GM12878 (cell line): ENCODE measurements around the gene PSMA2. TPM values are rescaled to one million over a fixed set of nuclear protein-coding genes. Genes with fewer than 3 reads are reported as not detected.

Experiments
- ATAC-seq: fragments of 200-7000 bp; cut with Tn5 transposase; 3 replicates; pipeline ENCODE4 v1.9.1; 2020; ENCODE audit warnings: mild to moderate bottlenecking, moderate library complexity
- BruUV-seq: library from RNA; stranded (reverse); fragments of 400-500 nt; replicated peaks from 2 replicates; lab custom pipeline; 2021; lab: Mats Ljungman, UMichigan
- CTCF ChIA-PET: fragments of 300-600 bp; sonication (Branson Sonifier 250); formaldehyde crosslinking; extraction: SDS; loops from one replicate; lab custom pipeline; 2021; ENCODE audit warnings: inconsistent platforms; lab: Yijun Ruan, JAX
- POLR2A ChIA-PET: fragments of 350-600 bp; formaldehyde crosslinking; extraction: SDS; loops from one replicate; lab custom pipeline; 2021; ENCODE audit warnings: inconsistent platforms; lab: Charles Lee
- RAD21 ChIA-PET: fragments of 300-600 bp; sonication (Branson Sonifier 250); formaldehyde crosslinking; loops from one replicate; lab custom pipeline; 2023; ENCODE audit warnings: antibody characterized with exemption; ENCODE audit not compliant: unreplicated experiment; lab: Charles Lee
- SMC1A ChIA-PET: fragments of 300-600 bp; sonication (Branson Sonifier 250); formaldehyde crosslinking; loops from one replicate; lab custom pipeline; 2023; ENCODE audit not compliant: unreplicated experiment, uncharacterized antibody; lab: Charles Lee
- DNase-seq: peaks from one replicate; pipeline ENCODE4 v3.0.0-alpha.2; 2011; ENCODE audit warnings: low read depth, low spot score
- FAIRE-seq: peaks from 3 replicates; lab custom pipeline; 2011; peaks lifted over from hg19 to GRCh38; lab: Jason Lieb, UNC
- H2AFZ ChIP-seq: 2 replicates; pipeline ENCODE4 v1.6.0; 2011; ENCODE audit warnings: low read depth, low read length, control low read depth; ENCODE audit not compliant: control insufficient read depth
- H3K27ac ChIP-seq: 2 replicates; pipeline ENCODE4 v1.5.1; 2011; ENCODE audit warnings: control low read depth; ENCODE audit not compliant: control insufficient read depth, insufficient read depth
- H3K27me3 ChIP-seq, 2 experiments: replicated peaks in 1 of 2; 2 replicates each; pipeline versions ENCODE4 v1.6.0 to v1.6.1; 2011; ENCODE audit warnings: low read length in 1 of 2; ENCODE audit not compliant: control insufficient read depth in 2 of 2, insufficient read depth in 2 of 2
- H3K36me3 ChIP-seq, 2 experiments: 2 replicates each; pipeline ENCODE4 v1.5.1; 2011; ENCODE audit warnings: low read length in 1 of 2; ENCODE audit not compliant: control insufficient read depth in 2 of 2, insufficient read depth in 2 of 2
- H3K4me1 ChIP-seq: 2 replicates; pipeline ENCODE4 v1.6.1; 2011; ENCODE audit warnings: mild to moderate bottlenecking, low read length, moderate library complexity, mixed read lengths; ENCODE audit not compliant: control insufficient read depth, insufficient read depth
- H3K4me2 ChIP-seq: 2 replicates; pipeline ENCODE4 v1.6.0; 2011; ENCODE audit warnings: control low read depth; ENCODE audit not compliant: control insufficient read depth, insufficient read depth
- H3K4me3 ChIP-seq: fragments of 200-600 bp; sonication (generic); 2 replicates; pipeline ENCODE4 v1.5.1; 2016
- H3K79me2 ChIP-seq: 2 replicates; pipeline ENCODE4 v1.6.0; 2011; ENCODE audit warnings: low read length; ENCODE audit not compliant: control insufficient read depth, insufficient read depth
- H3K9ac ChIP-seq: 2 replicates; pipeline ENCODE4 v1.8.0; 2011; ENCODE audit warnings: low read length, control low read depth, mixed read lengths; ENCODE audit not compliant: control insufficient read depth, insufficient read depth
- H3K9me3 ChIP-seq: replicated peaks from 3 replicates; pipeline ENCODE4 v1.5.1; 2011; ENCODE audit warnings: mild to moderate bottlenecking, low read length; ENCODE audit not compliant: control insufficient read depth, insufficient read depth
- H4K20me1 ChIP-seq: 2 replicates; pipeline ENCODE4 v1.6.0; 2011; ENCODE audit not compliant: control insufficient read depth, insufficient read depth
- ATF7 ChIP-seq: fragments of 450-650 bp; IDR thresholded peaks from 2 replicates; pipeline ENCODE4 v1.6.1; 2016; ENCODE audit warnings: low read depth, mild to moderate bottlenecking
- CREB1 ChIP-seq: IDR thresholded peaks from 2 replicates; pipeline ENCODE4 v1.6.1; 2012; ENCODE audit warnings: low read depth, mild to moderate bottlenecking, inconsistent platforms
- LARP7 ChIP-seq: fragments of 450-650 bp; IDR thresholded peaks from 2 replicates; pipeline ENCODE4 v1.6.1; 2017; ENCODE audit warnings: mild to moderate bottlenecking
- NFYB ChIP-seq: IDR thresholded peaks from 2 replicates; pipeline ENCODE4 v1.6.1; 2011; ENCODE audit warnings: low read depth, mild to moderate bottlenecking, low read length, improper control_type of control experiment, moderate library complexity; ENCODE audit not compliant: insufficient read depth
- NR2F1 ChIP-seq: fragments of 450-650 bp; conservative IDR thresholded peaks from 2 replicates; pipeline ENCODE4 v1.6.1; 2017; ENCODE audit warnings: mild to moderate bottlenecking
- RUNX3 ChIP-seq: IDR thresholded peaks from 2 replicates; pipeline ENCODE4 v1.6.1; 2012; ENCODE audit warnings: low read length, inconsistent platforms
- SREBF2 ChIP-seq: IDR thresholded peaks from 2 replicates; pipeline ENCODE4 v1.6.1; 2012; ENCODE audit warnings: mild to moderate bottlenecking, low read length
- ZNF274 ChIP-seq: IDR thresholded peaks from one replicate; pipeline ENCODE4 v1.8.0; 2011; ENCODE audit not compliant: insufficient read length, insufficient read depth
- WGBS: methylation state at CpG from one replicate; pipeline ENCODE4 v1.1.6; 2016; ENCODE audit warnings: low lambda C conversion rate; ENCODE audit not compliant: insufficient replicate concordance, insufficient coverage; ENCODE audit errors: missing lambda C conversion rate; 5-methylcytosine and 5-hydroxymethylcytosine counted together
- in situ Hi-C: fragments of 300-500 bp; cut with MboI; formaldehyde crosslinking; loops from 9 replicates; pipeline ENCODE4 v1.14.3; 2018; ENCODE audit warnings: mixed read lengths
- intact Hi-C: fragments of 100-400 bp; cut with micrococcal nuclease; formaldehyde crosslinking; loops from one replicate; pipeline ENCODE4 v1.14.2; 2022; ENCODE audit not compliant: unreplicated experiment
- polyA plus RNA-seq, 11 experiments: library from polyadenylated mRNA; depleted of rRNA in 4 of 11; unstranded in 6 of 11; stranded (reverse) in 5 of 11; fragments of >200 nt; fragmentation: Nextera tagmentation in 4 of 11; fragmentation: Illumina TruSeq in 1 of 11; extraction: Ambion mirVana in 4 of 11; extraction: Trizol in 1 of 11; gene quantifications; 1 replicate in 1 of 11; 2 replicates in 10 of 11; pipeline versions ENCODE4 v1.2.1 to v1.2.3, GENCODE V29; 2011 to 2016; ENCODE audit warnings: inconsistent platforms in 2 of 11, missing spikeins in 2 of 11, low read depth in 1 of 11
- total RNA-seq, 4 experiments: library from RNA; depleted of rRNA in 3 of 4; stranded (reverse); fragments of >200 nt in 3 of 4; fragmentation: Illumina TruSeq in 1 of 4; extraction: Trizol in 1 of 4; gene quantifications; 2 replicates each; pipeline versions ENCODE4 v1.2.1 to v1.2.3, GENCODE V29; 2013 to 2021

The PSMA2 gene
- total and polyA plus RNA-seq, 10 of the 15 experiments (the other 5 are each of a cell fraction or from before 2014, with no cell fraction given), result 129 to 1,223 (median 317) TPM

- Histone ChIP-seq H3K4me1 (no peaks in the 10 kb centered on the region), H2AFZ (no peak overlapping the region), H3K36me3 (peaks cover 5 to 26% of the 10 kb centered on the region in 2 experiments), H3K27me3 (no peaks in the 10 kb centered on the region), H3K27ac (no peak overlapping the region), H3K79me2 (peaks cover 36% of the 10 kb centered on the region), H3K4me3 (no peak overlapping the region), H3K4me2 (no peak overlapping the region), H3K9me3 (no peaks in the 10 kb centered on the region), H4K20me1 (no peaks in the 10 kb centered on the region), H3K9ac (no peak overlapping the region)
- SMC1A ChIA-PET, result interaction anchor here (1.4 to 4.1 kb wide), 3 partner anchors 10 to 13 kb away, joined by 5 to 30 read pairs (median 11); partner anchors contain the start of genes MRPL32 and PSMA2
- RAD21 ChIA-PET, result interaction anchor here (0.5 to 1.0 kb wide), 2 partner anchors 19 to 440 kb away, joined by 3 read pairs; no protein-coding TSS in a partner anchor
- TF ChIP-seq ATF7, result no peak
- no peak for TF ChIP-seq ZNF274
- no peak for TF ChIP-seq CREB1
- no peak for TF ChIP-seq RUNX3
- no peak for TF ChIP-seq LARP7
- no peak for TF ChIP-seq NR2F1
- no peak for TF ChIP-seq SREBF2
- no peak for TF ChIP-seq NFYB
- WGBS, result 80% methylated on average over 3 of the region's 3 CpGs
- FAIRE-seq (no peak), ATAC-seq (no peak), DNase-seq (no peak)
- POLR2A ChIA-PET, result interaction anchor here (6.1 kb wide), 1 partner anchor 12 kb away, joined by 50 read pairs; the partner anchor contains the start of genes MRPL32 and PSMA2
- CTCF ChIA-PET, result interaction anchor here (1.2 to 3.5 kb wide), 3 partner anchors 9 to 13 kb away, joined by 5 to 13 read pairs (median 9); partner anchors contain the start of genes C7orf25, MRPL32 and PSMA2
- in situ Hi-C loops (no loop called here), intact Hi-C loops (no loop called here)
- BruUV-seq, result no TSS peak
These were observed 9.8 kb downstream of the PSMA2 start for GRCh38 chr7:42922017-42922753.
